Uterus (tissue), 4 donors: ENCODE data around the gene RPLP2. TPM values are rescaled to one million over a fixed set of nuclear protein-coding genes. Genes with fewer than 3 reads are reported as not detected.

Experiments used
- DNase-seq, 2 donors: peaks; one replicate each; pipeline ENCODE4 v3.0.0-alpha.2; 2019 to 2020
- H3K27ac ChIP-seq, 2 donors: fragments of 200-600 bp; sonication (generic); 1 replicate in 1 of 2; 2 replicates in 1 of 2; pipeline ENCODE4 v1.5.1; 2016 to 2018
- H3K27me3 ChIP-seq, 2 donors: fragments of 200-600 bp; sonication (generic); one replicate each; pipeline ENCODE4 v1.5.1; 2018 to 2019; ENCODE audit warnings: control low read depth in 1 of 2
- H3K36me3 ChIP-seq, 2 donors: fragments of 200-600 bp; sonication (generic); one replicate each; pipeline ENCODE4 v1.5.1; 2019; ENCODE audit warnings: control low read depth in 1 of 2
- H3K4me1 ChIP-seq, 2 donors: fragments of 200-600 bp; sonication (generic); one replicate each; pipeline ENCODE4 v1.5.1; 2018 to 2019; ENCODE audit warnings: control low read depth in 1 of 2
- H3K4me3 ChIP-seq, 2 donors: fragments of 200-600 bp; sonication (generic); 1 replicate in 1 of 2; 2 replicates in 1 of 2; pipeline ENCODE4 v1.5.1; 2018 to 2019; ENCODE audit warnings: mild to moderate bottlenecking in 1 of 2
- H3K9me3 ChIP-seq, 2 donors: fragments of 200-600 bp; sonication (generic); one replicate each; pipeline ENCODE4 v1.5.1; 2019; ENCODE audit warnings: control low read depth in 1 of 2
- POLR2A ChIP-seq, 2 donors: fragments of 450-650 bp; IDR thresholded peaks; one replicate each; pipeline ENCODE4 v1.6.1; 2016; ENCODE audit warnings: antibody characterized with exemption in 2 of 2, mild to moderate bottlenecking in 1 of 2, moderate library complexity in 1 of 2
- intact Hi-C: fragments of 100-400 bp; cut with DNase I; formaldehyde crosslinking; loops from one replicate; pipeline ENCODE4 v1.15.1; 2023; ENCODE audit warnings: low total_unique reads
- total RNA-seq, 4 donors: library from RNA; depleted of rRNA in 3 of 4; stranded (reverse); fragments of >200 nt in 3 of 4; gene quantifications; one replicate each; pipeline versions ENCODE4 v1.1.0 to v1.2.4, GENCODE V29; 2014 to 2023
- TF ChIP-seq, protein P1 (sequence below), 4 experiments: fragments of 200-600 bp in 2 of 4; fragments of 450-650 bp in 2 of 4; sonication (generic) in 2 of 4; IDR thresholded peaks; one replicate each; pipeline ENCODE4 v1.5.1; 2016 to 2019; ENCODE audit warnings: antibody characterized with exemption in 4 of 4, mild to moderate bottlenecking in 2 of 4, moderate library complexity in 1 of 4
- donor health status: DM: yes; HTN: yes; CAD: no.

Gene RPLP2
- total RNA-seq, 4 donors from 2014 or later: 100 to 1,968 (median 496) TPM

GRCh38 chr11:834371-835316, 24.9 kb downstream of the RPLP2 start:
- no peaks in the 10 kb centered on the region for H3K36me3 ChIP-seq
- peak; percentile 76 to 78 for DNase-seq
- H3K4me1 ChIP-seq: peaks cover 0 to 47% of the 10 kb centered on the region in 2 donors

DNA sequence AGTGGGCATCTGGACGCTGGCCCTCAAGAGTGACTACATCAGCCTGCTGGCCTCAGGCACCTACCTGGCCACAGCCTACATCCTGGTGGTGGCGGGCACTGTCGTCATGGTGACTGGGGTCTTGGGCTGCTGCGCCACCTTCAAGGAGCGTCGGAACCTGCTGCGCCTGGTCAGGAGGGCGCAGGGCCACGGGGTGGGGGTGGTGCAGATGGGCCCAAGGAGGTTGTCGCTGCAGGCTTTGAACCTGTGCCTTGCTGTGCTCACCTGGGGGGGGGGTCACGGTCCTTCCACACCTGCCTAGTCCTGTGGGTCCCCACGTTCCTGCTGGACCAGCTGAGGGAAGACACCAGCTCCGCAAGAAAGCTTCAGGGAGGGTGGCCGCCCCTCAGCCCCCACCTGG, 26.5 kb downstream of the RPLP2 start:
- H3K4me1 ChIP-seq: peaks cover 4 to 40% of the 10 kb centered on the region in 2 donors
- no peak for DNase-seq
- H3K27ac ChIP-seq: no peak overlapping the region
- H3K27me3 ChIP-seq: no peaks in the 10 kb centered on the region
- no peaks in the 10 kb centered on the region for H3K36me3 ChIP-seq
- intact Hi-C loops: no loop called here
- no peaks in the 10 kb centered on the region for H3K9me3 ChIP-seq
- no peak for TF ChIP-seq POLR2A (IDR thresholded peaks at IDR 0.05)
- TF ChIP-seq, protein P1, sequence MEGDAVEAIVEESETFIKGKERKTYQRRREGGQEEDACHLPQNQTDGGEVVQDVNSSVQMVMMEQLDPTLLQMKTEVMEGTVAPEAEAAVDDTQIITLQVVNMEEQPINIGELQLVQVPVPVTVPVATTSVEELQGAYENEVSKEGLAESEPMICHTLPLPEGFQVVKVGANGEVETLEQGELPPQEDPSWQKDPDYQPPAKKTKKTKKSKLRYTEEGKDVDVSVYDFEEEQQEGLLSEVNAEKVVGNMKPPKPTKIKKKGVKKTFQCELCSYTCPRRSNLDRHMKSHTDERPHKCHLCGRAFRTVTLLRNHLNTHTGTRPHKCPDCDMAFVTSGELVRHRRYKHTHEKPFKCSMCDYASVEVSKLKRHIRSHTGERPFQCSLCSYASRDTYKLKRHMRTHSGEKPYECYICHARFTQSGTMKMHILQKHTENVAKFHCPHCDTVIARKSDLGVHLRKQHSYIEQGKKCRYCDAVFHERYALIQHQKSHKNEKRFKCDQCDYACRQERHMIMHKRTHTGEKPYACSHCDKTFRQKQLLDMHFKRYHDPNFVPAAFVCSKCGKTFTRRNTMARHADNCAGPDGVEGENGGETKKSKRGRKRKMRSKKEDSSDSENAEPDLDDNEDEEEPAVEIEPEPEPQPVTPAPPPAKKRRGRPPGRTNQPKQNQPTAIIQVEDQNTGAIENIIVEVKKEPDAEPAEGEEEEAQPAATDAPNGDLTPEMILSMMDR (IDR thresholded peaks at IDR 0.05): no peak
- no peak overlapping the region for H3K4me3 ChIP-seq

More at GRCh38 chr11:834371-835316, 24.9 kb downstream of the RPLP2 start:
- peak overlapping the region; percentile 81 to 82 for H3K27ac ChIP-seq
- H3K27me3 ChIP-seq: peaks cover 0 to 10% of the 10 kb centered on the region in 2 donors
- peak in 1 of 2 donors; percentile 61 for TF ChIP-seq POLR2A (IDR thresholded peaks at IDR 0.05)
- TF ChIP-seq, protein P1 (IDR thresholded peaks at IDR 0.05): peak in 2 of 4 experiments; percentile 1 to 10
- intact Hi-C loops: no loop called here
- H3K4me3 ChIP-seq: peak overlapping the region; percentile 61 to 64
- no peaks in the 10 kb centered on the region for H3K9me3 ChIP-seq

- Histone ChIP-seq H3K4me1 (peaks cover 7 to 42% of the 10 kb centered on the region in 2 donors), H3K36me3 (no peaks in the 10 kb centered on the region), H3K9me3 (no peaks in the 10 kb centered on the region), H3K27ac (no peak overlapping the region), H3K4me3 (no peak overlapping the region), H3K27me3 (no peaks in the 10 kb centered on the region)
- no peak for DNase-seq
- intact Hi-C loops: no loop called here
- TF ChIP-seq, protein P1 (IDR thresholded peaks at IDR 0.05): no peak
- TF ChIP-seq POLR2A (IDR thresholded peaks at IDR 0.05): no peak
Observed at GRCh38 chr11:836700-837099, 26.9 kb downstream of the RPLP2 start.

DNA sequence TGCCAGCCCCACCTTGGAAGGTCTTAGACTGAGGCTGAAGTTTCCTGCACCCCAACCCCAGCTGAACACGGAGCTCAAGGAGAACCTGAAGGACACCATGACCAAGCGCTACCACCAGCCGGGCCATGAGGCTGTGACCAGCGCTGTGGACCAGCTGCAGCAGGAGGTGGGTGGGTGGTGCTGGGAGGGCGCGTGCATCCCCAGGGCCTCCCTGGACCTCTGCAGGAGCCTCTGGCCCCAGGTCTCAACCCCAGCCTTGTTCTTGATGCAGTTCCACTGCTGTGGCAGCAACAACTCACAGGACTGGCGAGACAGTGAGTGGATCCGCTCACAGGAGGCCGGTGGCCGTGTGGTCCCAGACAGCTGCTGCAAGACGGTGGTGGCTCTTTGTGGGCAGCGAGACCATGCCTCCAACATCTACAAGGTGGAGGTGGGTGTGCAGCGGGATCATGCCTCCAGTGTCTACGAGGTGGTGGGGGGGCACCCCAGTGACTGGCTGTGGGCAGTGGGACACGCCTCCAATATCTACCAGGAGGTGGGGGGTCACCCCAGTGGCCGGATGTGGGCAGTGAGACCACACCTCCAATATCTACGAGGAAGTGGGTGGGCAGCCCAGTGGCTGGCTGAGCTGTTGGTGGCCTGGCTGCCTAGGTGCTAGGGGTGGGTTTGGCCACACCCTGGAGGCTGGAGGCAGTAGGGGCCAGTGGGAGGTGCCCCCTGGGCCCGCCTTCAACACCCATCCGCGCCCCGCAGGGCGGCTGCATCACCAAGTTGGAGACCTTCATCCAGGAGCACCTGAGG, 27.6 kb downstream of the RPLP2 start:
- Histone ChIP-seq H3K4me3 (no peak overlapping the region), H3K9me3 (no peaks in the 10 kb centered on the region), H3K36me3 (no peaks in the 10 kb centered on the region), H3K27ac (no peak overlapping the region), H3K27me3 (no peaks in the 10 kb centered on the region), H3K4me1 (peaks cover 7 to 35% of the 10 kb centered on the region in 2 donors)
- intact Hi-C loops: no loop called here
- DNase-seq: no peak
- TF ChIP-seq, protein P1 (IDR thresholded peaks at IDR 0.05): no peak
- no peak for TF ChIP-seq POLR2A (IDR thresholded peaks at IDR 0.05)
